ENCODE results near the gene LDB1. TPM values are rescaled to one million over a fixed set of nuclear protein-coding genes. Genes with fewer than 3 reads are reported as not detected.

LDB1 gene
- total RNA-seq, 1 experiment from 2014 or later = 87.6 TPM

- Histone ChIP-seq H3K27ac (ENCODE audit: low read length) (no peak overlapping the region), H3K9me3 (ENCODE audit: control insufficient read depth, insufficient read depth, low read depth, low read length) (no peaks in the 10 kb centered on the region), H3K36me3 (ENCODE audit: control insufficient read depth, insufficient read depth, low read length) (peaks cover 24% of the 10 kb centered on the region), H3K4me1 (ENCODE audit: control insufficient read depth, insufficient read depth, low read length) (no peaks in the 10 kb centered on the region), H3K4me3 (ENCODE audit: low read depth in 2 of 2, low read length in 2 of 2) (no peak overlapping the region), H3K27me3 (ENCODE audit: control insufficient read depth, insufficient read depth, low read length) (no peaks in the 10 kb centered on the region)
- intact Hi-C loops (cut with micrococcal nuclease; ENCODE audit: unreplicated experiment) (no loop called here), in situ Hi-C loops (cut with HindIII; ENCODE audit: low pct_unique_long_range_greater_than_20kb, low sequenced_read_pairs) (no loop called here)
- POLR2A ChIA-PET = interaction anchor here (0.6 kb wide), 1 partner anchor 37 kb away, joined by 10 read pairs; no protein-coding TSS in a partner anchor
- BruUV-seq (replicated peaks) = no TSS peak
- TF ChIP-seq SIN3A (IDR thresholded peaks at IDR 0.05; ENCODE audit: borderline replicate concordance, insufficient read depth, low read depth, low read length) = no peak
- CTCF ChIA-PET = interaction anchor here (0.6 kb wide), 1 partner anchor 117 kb away, joined by 8 read pairs; no protein-coding TSS in a partner anchor
- ATAC-seq (no peak; the same call in 1 of the 2 replicates), DNase-seq (ENCODE audit: low read depth, low spot score) (no peak)
Measured at GRCh38 chr10:102106998-102107397, 13.2 kb downstream of the LDB1 start.

GRCh38 chr10:102102421-102102820, 17.7 kb downstream of the LDB1 start:
- ChIA-PET POLR2A (no interaction called here), CTCF (no interaction called here)
- H3K9me3 ChIP-seq (ENCODE audit: control insufficient read depth, insufficient read depth, low read depth, low read length) = no peaks in the 10 kb centered on the region
- no peak overlapping the region for H3K27ac ChIP-seq (ENCODE audit: low read length)
- in situ Hi-C loops (cut with HindIII; ENCODE audit: low pct_unique_long_range_greater_than_20kb, low sequenced_read_pairs) = no loop called here
- intact Hi-C loops (cut with micrococcal nuclease; ENCODE audit: unreplicated experiment) = no loop called here
- no peak overlapping the region for H3K4me3 ChIP-seq (ENCODE audit: low read depth in 2 of 2, low read length in 2 of 2)
- no peak for DNase-seq (ENCODE audit: low read depth, low spot score)
- ATAC-seq = no peak
- BruUV-seq (replicated peaks) = no TSS peak
- TF ChIP-seq CTCF (IDR thresholded peaks at IDR 0.05) = no peak
- no peak for TF ChIP-seq SIN3A (IDR thresholded peaks at IDR 0.05; ENCODE audit: borderline replicate concordance, insufficient read depth, low read depth, low read length)
- TF ChIP-seq TCF7L2 (IDR thresholded peaks at IDR 0.05; ENCODE audit: low read depth, low read length) = no peak
- no peak for TF ChIP-seq REST (IDR thresholded peaks at IDR 0.05; ENCODE audit: insufficient read depth in 1 of 2, low read depth in 2 of 2, low read length in 1 of 2)
- TF ChIP-seq POLR2AphosphoS5 (IDR thresholded peaks at IDR 0.05; ENCODE audit: low read depth, low read length) = no peak
- no peaks in the 10 kb centered on the region for H3K4me1 ChIP-seq (ENCODE audit: control insufficient read depth, insufficient read depth, low read length)
- no peaks in the 10 kb centered on the region for H3K36me3 ChIP-seq (ENCODE audit: control insufficient read depth, insufficient read depth, low read length)
- H3K27me3 ChIP-seq (ENCODE audit: control insufficient read depth, insufficient read depth, low read length) = no peaks in the 10 kb centered on the region

- ATAC-seq = peak; percentile 71; the same call in 1 of the 2 replicates
- TF ChIP-seq TCF7L2 (IDR thresholded peaks at IDR 0.05; ENCODE audit: low read depth, low read length) = no peak
- Histone ChIP-seq H3K9me3 (ENCODE audit: control insufficient read depth, insufficient read depth, low read depth, low read length) (no peaks in the 10 kb centered on the region), H3K4me3 (ENCODE audit: low read depth in 2 of 2, low read length in 2 of 2) (no peak overlapping the region), H3K36me3 (ENCODE audit: control insufficient read depth, insufficient read depth, low read length) (no peaks in the 10 kb centered on the region), H3K4me1 (ENCODE audit: control insufficient read depth, insufficient read depth, low read length) (no peaks in the 10 kb centered on the region), H3K27me3 (ENCODE audit: control insufficient read depth, insufficient read depth, low read length) (no peaks in the 10 kb centered on the region), H3K27ac (ENCODE audit: low read length) (no peak overlapping the region)
- intact Hi-C loops (cut with micrococcal nuclease; ENCODE audit: unreplicated experiment) (no loop called here), in situ Hi-C loops (cut with HindIII; ENCODE audit: low pct_unique_long_range_greater_than_20kb, low sequenced_read_pairs) (no loop called here)
- POLR2A ChIA-PET = interaction anchor here (0.6 kb wide), 2 partner anchors 29 to 263 kb away, joined by 3 to 4 read pairs; no protein-coding TSS in a partner anchor
- CTCF ChIA-PET = interaction anchor here (0.6 to 1.6 kb wide), 8 partner anchors 8 to 265 kb away, joined by 3 to 12 read pairs (median 4); partner anchors contain the start of gene PPRC1
- no peak for DNase-seq (ENCODE audit: low read depth, low spot score)
- no TSS peak for BruUV-seq (replicated peaks)
Measured at GRCh38 chr10:102101152-102101551, 19.0 kb downstream of the LDB1 start.

Measured in Panc1 (cell line).